Measurements from ENCODE around the gene PTCD2.
"Not testable (repeated sequence)": the region's sequence is repeated elsewhere in the genome, so short reads cannot be mapped to it uniquely, and the experiment has no call there.

PTCD2 gene

GRCh38 chr5:72319976-72320752 is at the start of gene PTCD2, which contains the start of gene MRPS27:
Gene PTCD2, plus strand, starts transcription at chr5:72320373. Its CDS starts 10 bp downstream, at chr5:72320383.
Gene MRPS27, minus strand, starts transcription at chr5:72320240. Its CDS starts 19 bp downstream, at chr5:72320221.
- peak; percentile 89 for DNase-seq

GRCh38 chr5:72271702-72272101 is 48.5 kb upstream of the PTCD2 start:
- DNase-seq = no peak

GRCh38 chr5:72272398-72272797 is 47.8 kb upstream of the PTCD2 start:
- no peak for DNase-seq

- no peak for DNase-seq
Observed at GRCh38 chr5:72273547-72273946, 46.6 kb upstream of the PTCD2 start.

- DNase-seq = no peak
Observed at GRCh38 chr5:72276219-72276752, 43.9 kb upstream of the PTCD2 start.

GRCh38 chr5:72280581-72281069 is 39.5 kb upstream of the PTCD2 start:
- no peak for DNase-seq

GRCh38 chr5:72281430-72281763 is 38.8 kb upstream of the PTCD2 start:
- DNase-seq = no peak

GRCh38 chr5:72281764-72282499 is 38.2 kb upstream of the PTCD2 start:
- no peak for DNase-seq

GRCh38 chr5:72282878-72283277 is 37.3 kb upstream of the PTCD2 start:
- DNase-seq = no peak

- no peak for DNase-seq
Observed at GRCh38 chr5:72283358-72283757, 36.8 kb upstream of the PTCD2 start.

GRCh38 chr5:72284559-72285423 is 35.4 kb upstream of the PTCD2 start:
- DNase-seq = no peak

GRCh38 chr5:72285424-72285821 is 34.8 kb upstream of the PTCD2 start:
- DNase-seq = no peak

- DNase-seq = no peak
Observed at GRCh38 chr5:72286798-72287197, 33.4 kb upstream of the PTCD2 start.

GRCh38 chr5:72288924-72289323 is 31.2 kb upstream of the PTCD2 start:
- no peak for DNase-seq

GRCh38 chr5:72290356-72291133 is 29.6 kb upstream of the PTCD2 start:
- DNase-seq = no peak

- DNase-seq = no peak
Observed at GRCh38 chr5:72291601-72292000, 28.6 kb upstream of the PTCD2 start.

- no peak for DNase-seq
Observed at GRCh38 chr5:72292411-72292810, 27.8 kb upstream of the PTCD2 start.

- no peak for DNase-seq
Observed at GRCh38 chr5:72293495-72294055, 26.6 kb upstream of the PTCD2 start.

GRCh38 chr5:72294473-72294872 is 25.7 kb upstream of the PTCD2 start:
- DNase-seq = no peak

GRCh38 chr5:72295539-72295938 is 24.6 kb upstream of the PTCD2 start:
- no peak for DNase-seq

- DNase-seq = no peak
Observed at GRCh38 chr5:72296256-72296655, 23.9 kb upstream of the PTCD2 start.

- DNase-seq = not testable (repeated sequence)
Observed at GRCh38 chr5:72298136-72298535, 22.0 kb upstream of the PTCD2 start.

Measured in activated T-cell treated with anti-CD3 and anti-CD28 coated beads for 4 hours (primary cell).